ENCODE results near the gene CUBN.
A peak's percentile ranks its signal among the peaks of the same experiment; 100 is the strongest.

CUBN gene

GRCh38 chr10:17006631-17007417 is 122.8 kb downstream of the CUBN start:
- no peak for DNase-seq

DNA sequence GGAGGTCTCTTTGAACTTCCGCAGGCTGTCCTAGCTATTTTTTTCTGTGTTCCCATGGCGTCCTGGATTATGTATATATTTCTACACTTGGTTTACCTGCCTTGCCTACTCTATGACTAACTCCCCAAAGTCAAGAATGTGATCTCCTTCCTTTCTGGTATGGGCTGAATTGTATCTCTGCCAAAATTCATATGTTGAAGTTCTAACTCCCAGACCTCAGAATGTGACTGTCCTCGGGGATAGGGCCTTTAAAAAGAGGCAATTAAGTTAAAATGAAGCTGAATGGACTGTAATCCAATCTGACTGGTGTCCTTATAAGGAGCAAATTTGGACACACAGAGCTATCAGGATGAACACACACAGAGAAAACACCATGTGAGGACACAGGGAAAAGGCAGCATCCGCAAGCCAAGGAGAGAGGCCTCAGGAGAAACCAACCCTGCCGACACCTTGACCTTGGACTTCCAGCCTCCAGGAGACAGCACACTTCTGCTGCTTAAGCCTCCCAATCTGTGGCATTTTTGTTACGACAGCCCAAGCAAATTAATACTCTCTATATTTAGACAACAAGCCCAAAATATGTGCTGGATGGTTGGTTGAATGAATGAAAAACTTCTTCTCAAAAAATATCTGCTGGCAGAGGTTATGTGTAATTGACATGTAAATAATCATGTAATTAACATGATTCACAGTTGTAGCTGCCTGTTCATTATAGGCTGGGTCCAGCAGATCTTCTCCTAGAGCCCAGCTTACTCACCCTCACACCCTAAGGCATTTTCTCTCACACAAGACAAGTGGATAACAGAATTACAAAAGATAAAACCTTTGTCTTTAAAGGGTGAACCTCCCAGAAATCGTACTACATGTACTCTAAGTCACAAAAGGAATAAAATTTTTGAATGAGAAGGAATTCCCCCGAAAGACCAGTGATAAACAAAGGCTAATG is 123.7 kb downstream of the CUBN start:
- DNase-seq: no peak

DNA sequence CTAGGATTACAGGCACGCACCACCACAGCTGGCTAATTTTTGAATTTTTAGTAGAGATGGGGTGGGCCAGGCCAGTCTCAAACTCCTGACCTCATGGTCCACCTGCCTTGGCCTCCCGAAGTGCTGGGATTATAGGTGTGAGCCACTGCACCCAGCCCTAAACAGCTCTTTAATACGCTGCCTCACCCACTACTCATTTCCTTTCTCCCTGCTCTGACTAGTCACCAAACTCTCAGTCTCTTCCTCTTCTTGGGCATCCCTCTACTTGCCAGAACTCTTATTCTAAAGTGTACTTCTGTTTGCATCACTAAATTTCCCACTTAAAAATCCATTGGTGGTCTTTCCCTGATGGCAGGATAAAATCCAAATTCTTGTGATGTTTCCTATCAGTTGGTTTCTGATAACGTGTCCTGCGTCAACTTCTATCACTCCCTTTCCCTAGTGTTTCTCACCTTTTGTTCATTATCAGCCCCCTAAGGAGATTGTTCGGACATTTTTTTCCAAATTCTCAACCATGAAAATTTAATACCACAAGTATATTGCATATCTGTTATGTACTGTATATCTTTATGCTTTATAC is 124.7 kb downstream of the CUBN start:
- no peak for DNase-seq

- no peak for DNase-seq
These were observed 125.8 kb downstream of the CUBN start for GRCh38 chr10:17003651-17004286.

DNA sequence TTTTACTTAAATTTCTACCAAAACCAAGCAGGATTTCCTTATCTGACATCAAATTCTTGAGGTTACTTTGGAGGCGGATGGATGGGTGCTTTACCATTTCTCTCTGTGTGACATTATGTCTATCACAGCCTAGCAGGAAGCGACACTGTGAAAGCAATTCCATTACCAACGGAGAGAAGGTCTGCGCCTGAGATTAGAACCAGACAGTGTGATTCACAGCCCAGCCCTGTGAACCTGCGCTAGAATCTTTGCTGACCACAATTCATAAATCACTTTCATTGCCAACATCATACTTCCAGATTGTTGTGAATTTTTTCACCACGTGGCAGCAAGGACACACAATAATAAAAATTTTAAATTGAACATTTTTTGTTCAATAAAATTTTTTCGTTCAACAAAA is 126.5 kb downstream of the CUBN start:
- DNase-seq: peak; percentile 83

- DNase-seq: peak; percentile 72
These were observed 127.5 kb downstream of the CUBN start for GRCh38 chr10:17001961-17002749.

GRCh38 chr10:17001297-17001744 is 128.3 kb downstream of the CUBN start:
- DNase-seq: no peak

DNA sequence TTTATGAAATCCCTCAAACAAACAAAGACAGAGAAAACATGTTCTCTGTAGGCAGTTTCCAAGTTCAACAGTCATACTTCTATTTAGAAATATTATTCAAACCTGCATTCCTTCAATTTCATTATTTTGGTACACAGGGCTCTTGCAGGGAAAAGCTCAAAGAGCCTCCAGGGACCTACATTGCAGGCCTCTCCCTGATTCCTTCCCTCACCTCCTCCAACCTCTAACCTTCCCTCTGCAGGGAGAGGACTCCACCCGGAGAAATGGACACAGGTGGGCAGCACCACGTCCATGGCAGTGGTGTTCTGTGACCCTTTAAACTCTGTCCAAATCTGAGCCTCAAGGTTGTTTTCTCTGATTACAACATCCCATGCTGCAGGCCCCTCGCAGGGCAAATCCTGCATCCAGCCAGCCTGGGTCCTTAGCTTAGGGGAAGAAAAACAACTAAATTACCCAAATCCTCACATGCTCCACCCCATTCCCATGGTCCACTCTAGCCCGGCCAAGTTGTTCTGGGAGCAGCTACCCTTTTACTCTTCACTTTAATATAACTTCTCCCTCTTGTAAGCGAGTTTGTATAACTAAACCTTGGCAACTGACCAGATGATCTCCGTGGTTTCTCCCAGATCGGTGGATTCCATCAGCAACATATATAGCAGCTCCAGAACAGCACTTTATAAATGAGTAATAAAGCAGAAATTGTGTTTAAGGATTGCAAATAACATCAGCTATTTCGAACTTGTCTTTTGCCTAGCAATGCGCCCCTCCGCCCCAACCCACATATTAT is 129.8 kb downstream of the CUBN start:
- no peak for DNase-seq

DNA sequence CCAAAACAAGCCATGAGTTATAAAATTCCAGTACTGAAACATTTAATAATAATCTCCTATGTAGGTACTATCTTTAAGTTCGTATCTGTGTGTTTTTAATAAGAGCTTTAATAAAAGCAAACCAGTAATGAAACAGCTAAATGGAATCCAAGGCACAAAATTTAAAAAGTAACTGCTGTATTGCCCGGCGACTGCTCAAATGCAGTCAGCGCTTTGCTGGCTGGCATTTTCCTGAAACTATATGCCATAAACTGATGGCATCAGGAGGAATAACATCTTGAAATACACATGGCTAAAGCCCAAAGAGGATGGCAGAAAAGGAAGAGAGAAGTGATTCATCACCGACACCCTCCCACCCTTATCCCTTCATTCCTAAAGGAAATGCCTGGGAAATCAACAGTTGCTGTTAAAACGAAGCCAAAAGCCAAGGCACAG is 133.1 kb downstream of the CUBN start:
- no peak for DNase-seq

- no peak for DNase-seq
These were observed 133.6 kb downstream of the CUBN start for GRCh38 chr10:16995867-16996529.

DNA sequence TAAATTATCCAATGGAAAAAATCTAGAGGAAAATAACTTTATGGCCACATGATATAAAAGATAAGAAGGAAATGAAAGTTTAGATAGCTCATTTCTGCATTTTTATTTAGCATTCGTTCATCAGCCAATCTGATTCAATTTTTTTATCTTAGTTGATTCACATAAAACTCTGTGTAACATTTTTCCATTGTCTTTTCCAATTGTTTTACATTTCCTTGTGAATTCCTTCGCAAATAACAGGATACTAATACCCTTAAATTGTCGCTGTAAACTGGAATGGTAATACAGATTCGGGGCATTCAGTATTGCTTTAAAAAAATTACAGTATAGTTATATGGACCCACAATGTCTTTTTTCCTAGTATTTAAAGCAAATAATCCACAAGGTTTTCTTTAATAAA is 136.4 kb downstream of the CUBN start:
- DNase-seq: no peak

DNA sequence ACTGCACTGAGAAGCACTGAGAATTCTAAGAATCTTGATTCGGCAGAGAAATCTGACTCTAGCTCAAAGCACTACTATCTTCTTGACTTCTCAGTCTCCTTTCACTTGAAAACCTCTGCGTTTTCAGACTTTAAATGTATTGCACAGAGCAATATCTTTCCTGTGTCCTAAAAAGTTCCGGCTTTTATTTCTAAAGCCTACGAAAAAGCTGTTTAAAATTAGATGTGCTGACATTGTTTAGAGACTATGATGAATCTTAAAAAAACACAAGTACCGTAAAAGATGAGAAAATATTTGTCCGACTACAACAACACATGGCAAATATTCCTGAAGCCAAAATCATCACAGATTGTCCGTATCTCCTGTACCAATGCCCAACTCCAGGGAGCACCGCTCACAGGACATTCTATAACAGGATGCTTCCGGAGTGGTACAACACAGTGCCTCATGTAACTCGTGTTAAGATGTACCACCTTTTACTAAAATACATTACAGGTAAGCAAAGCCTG is 136.9 kb downstream of the CUBN start:
- no peak for DNase-seq

GRCh38 chr10:16991011-16991410 is 138.6 kb downstream of the CUBN start:
- DNase-seq: no peak

- DNase-seq: no peak
These were observed 139.8 kb downstream of the CUBN start for GRCh38 chr10:16989826-16990293.

- DNase-seq: no peak
These were observed 140.7 kb downstream of the CUBN start for GRCh38 chr10:16988900-16989299.

DNA sequence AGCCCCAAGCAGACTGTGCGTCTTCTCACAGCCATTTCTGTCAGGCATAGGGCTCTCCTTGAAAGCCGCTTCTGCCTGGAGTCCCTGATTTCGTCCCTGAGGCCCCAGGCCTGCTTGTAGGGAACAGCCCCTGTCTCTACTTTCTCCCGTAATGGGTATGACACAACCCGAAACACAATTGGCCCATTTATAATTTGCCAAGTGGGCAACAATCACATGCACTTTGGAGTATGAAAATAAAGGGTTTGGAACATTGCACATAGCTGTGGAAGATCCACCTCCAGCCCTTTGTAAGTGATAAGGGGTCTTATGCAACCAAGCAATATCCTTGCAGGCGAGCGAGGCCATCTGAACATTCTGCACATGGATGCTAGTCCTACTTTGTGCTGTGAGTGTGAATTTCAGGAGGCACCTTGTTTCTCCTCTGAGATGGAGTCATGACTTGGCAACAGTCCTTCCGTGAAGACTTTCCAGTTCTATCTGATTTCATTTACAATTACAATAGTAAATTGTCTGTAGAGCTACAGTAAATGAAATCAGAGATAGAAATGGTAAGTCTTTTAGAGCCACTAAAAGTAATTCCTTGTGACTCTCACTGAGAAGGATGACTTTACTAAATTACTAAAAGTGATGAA is 141.5 kb downstream of the CUBN start:
- DNase-seq: no peak

DNA sequence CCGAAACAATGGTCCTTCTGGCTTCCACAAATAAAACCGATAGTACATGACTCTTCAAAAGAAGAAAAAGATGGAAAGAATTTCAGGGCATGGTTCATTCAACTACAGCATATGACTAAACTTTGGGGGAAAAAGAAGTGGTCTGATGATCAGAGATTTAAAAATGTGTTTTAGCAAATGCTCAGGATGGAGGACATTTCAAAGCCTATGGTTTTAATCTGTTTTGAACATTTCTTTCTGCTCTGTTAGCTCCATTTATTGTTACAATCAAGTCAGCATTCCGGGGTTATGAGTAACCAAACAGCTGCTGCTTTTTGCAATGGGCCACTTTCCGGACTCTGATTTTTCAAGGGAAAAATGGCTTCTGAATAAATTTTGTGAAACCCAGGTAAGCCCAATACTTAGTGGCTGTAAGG is 142.4 kb downstream of the CUBN start:
- DNase-seq: no peak

- DNase-seq: no peak
These were observed 143.0 kb downstream of the CUBN start for GRCh38 chr10:16986406-16987205.

DNA sequence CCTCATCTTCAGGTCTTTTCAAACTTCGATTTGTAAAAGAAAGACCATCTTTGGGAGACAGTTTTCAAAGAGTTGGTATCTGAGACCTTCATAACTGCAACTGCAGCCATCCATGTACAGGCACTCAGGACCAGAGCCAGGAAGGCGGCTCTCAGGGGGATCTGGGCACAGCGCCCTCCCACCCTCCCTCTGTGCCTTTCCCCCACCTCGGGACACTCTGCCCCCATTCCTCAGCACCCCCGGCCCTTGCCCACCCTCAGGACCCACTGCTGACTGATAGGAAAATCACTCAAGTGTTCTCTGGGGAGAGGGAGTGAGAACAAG is 143.6 kb downstream of the CUBN start:
- no peak for DNase-seq

All from activated CD4-positive, alpha-beta T cell treated with anti-CD3 and anti-CD28 coated beads, Interleukin-2, amount 50 U/mL, for 16 hours (primary cell).